ENCODE results near the gene GRSF1. TPM values are rescaled to one million over a fixed set of nuclear protein-coding genes. Genes with fewer than 3 reads are reported as not detected.

The GRSF1 gene
- total RNA-seq, 3 donors from 2014 or later (not counting 1 experiment from before 2014, with no cell fraction given), result 33.4 to 50.8 (median 43.0) TPM

GRCh38 chr4:70877556-70877955 is 37.9 kb upstream of the GRSF1 start:
- H3K4me3 ChIP-seq (ENCODE audit: low read length), result no peak overlapping the region
- no peaks in the 10 kb centered on the region for H3K4me1 ChIP-seq (ENCODE audit: control insufficient read depth, insufficient read depth, low read length)
- no peaks in the 10 kb centered on the region for H3K9me3 ChIP-seq (ENCODE audit: control insufficient read depth, insufficient read depth, low read length)
- DNase-seq (no peak), ATAC-seq (no peak)
- H3K4me3 Mint-ChIP-seq, result no peak overlapping the region
- no peaks in the 10 kb centered on the region for H3K36me3 Mint-ChIP-seq
- no peaks in the 10 kb centered on the region for H3K4me1 Mint-ChIP-seq
- H3K27me3 Mint-ChIP-seq (ENCODE audit: low read depth in 2 of 2), result peaks cover 0 to 4% of the 10 kb centered on the region in 2 donors
- H3K27ac ChIP-seq (ENCODE audit: low read length), result no peak overlapping the region
- H3K27me3 ChIP-seq (ENCODE audit: control insufficient read depth, insufficient read depth, low read length), result no peaks in the 10 kb centered on the region
- no peaks in the 10 kb centered on the region for H3K9me3 Mint-ChIP-seq
- 92% methylated on average over 2 of the region's 3 CpGs for WGBS (ENCODE audit: insufficient coverage)
- TF ChIP-seq CTCF (IDR thresholded peaks at IDR 0.05), result no peak
- H3K27ac Mint-ChIP-seq, result no peak overlapping the region
- intact Hi-C loops (cut with micrococcal nuclease), result no loop called here
- H3K36me3 ChIP-seq (ENCODE audit: control insufficient read depth, insufficient read depth, low read length), result no peaks in the 10 kb centered on the region

GRCh38 chr4:70874268-70875156 is 34.8 kb upstream of the GRSF1 start:
- Mint-ChIP-seq H3K4me3 (no peak overlapping the region), H3K4me1 (no peaks in the 10 kb centered on the region), H3K27me3 (ENCODE audit: low read depth in 2 of 2) (no peaks in the 10 kb centered on the region), H3K9me3 (no peaks in the 10 kb centered on the region), H3K36me3 (no peaks in the 10 kb centered on the region), H3K27ac (no peak overlapping the region)
- ATAC-seq (no peak), DNase-seq (no peak)
- no peak overlapping the region for H3K4me3 ChIP-seq (ENCODE audit: low read length)
- H3K27me3 ChIP-seq (ENCODE audit: control insufficient read depth, insufficient read depth, low read length), result no peaks in the 10 kb centered on the region
- H3K4me1 ChIP-seq (ENCODE audit: control insufficient read depth, insufficient read depth, low read length), result no peaks in the 10 kb centered on the region
- no peaks in the 10 kb centered on the region for H3K36me3 ChIP-seq (ENCODE audit: control insufficient read depth, insufficient read depth, low read length)
- TF ChIP-seq CTCF (IDR thresholded peaks at IDR 0.05), result no peak
- intact Hi-C loops (cut with micrococcal nuclease), result no loop called here
- WGBS (ENCODE audit: insufficient coverage), result 82% methylated on average over 18 of the region's 19 CpGs
- no peaks in the 10 kb centered on the region for H3K9me3 ChIP-seq (ENCODE audit: control insufficient read depth, insufficient read depth, low read length)
- no peak overlapping the region for H3K27ac ChIP-seq (ENCODE audit: low read length)

- no peaks in the 10 kb centered on the region for H3K36me3 ChIP-seq (ENCODE audit: control insufficient read depth, insufficient read depth, low read length)
- no peaks in the 10 kb centered on the region for H3K4me1 ChIP-seq (ENCODE audit: control insufficient read depth, insufficient read depth, low read length)
- H3K4me3 ChIP-seq (ENCODE audit: low read length), result no peak overlapping the region
- H3K9me3 Mint-ChIP-seq, result no peaks in the 10 kb centered on the region
- DNase-seq (no peak), ATAC-seq (no peak)
- intact Hi-C loops (cut with micrococcal nuclease), result no loop called here
- H3K36me3 Mint-ChIP-seq, result no peaks in the 10 kb centered on the region
- H3K27ac ChIP-seq (ENCODE audit: low read length), result no peak overlapping the region
- peaks cover 0 to 3% of the 10 kb centered on the region in 2 donors for H3K27me3 Mint-ChIP-seq (ENCODE audit: low read depth in 2 of 2)
- no peak for TF ChIP-seq CTCF (IDR thresholded peaks at IDR 0.05)
- H3K27me3 ChIP-seq (ENCODE audit: control insufficient read depth, insufficient read depth, low read length), result no peaks in the 10 kb centered on the region
- H3K9me3 ChIP-seq (ENCODE audit: control insufficient read depth, insufficient read depth, low read length), result no peaks in the 10 kb centered on the region
- no peak overlapping the region for H3K27ac Mint-ChIP-seq
- no peak overlapping the region for H3K4me3 Mint-ChIP-seq
- 91% methylated on average over 3 of the region's 3 CpGs for WGBS (ENCODE audit: insufficient coverage)
- no peaks in the 10 kb centered on the region for H3K4me1 Mint-ChIP-seq
Observed at GRCh38 chr4:70873216-70873615, 33.5 kb upstream of the GRSF1 start.

GRCh38 chr4:70868778-70869177 is 29.1 kb upstream of the GRSF1 start:
- H3K4me3 Mint-ChIP-seq, result no peak overlapping the region
- peaks cover 0 to 3% of the 10 kb centered on the region in 2 donors for H3K27me3 Mint-ChIP-seq (ENCODE audit: low read depth in 2 of 2)
- intact Hi-C loops (cut with micrococcal nuclease), result no loop called here
- no peak for ATAC-seq
- no peak overlapping the region for H3K27ac ChIP-seq (ENCODE audit: low read length)
- no peaks in the 10 kb centered on the region for H3K9me3 ChIP-seq (ENCODE audit: control insufficient read depth, insufficient read depth, low read length)
- DNase-seq, result no peak
- H3K4me1 Mint-ChIP-seq, result no peaks in the 10 kb centered on the region
- H3K9me3 Mint-ChIP-seq, result no peaks in the 10 kb centered on the region
- H3K36me3 ChIP-seq (ENCODE audit: control insufficient read depth, insufficient read depth, low read length), result no peaks in the 10 kb centered on the region
- no peaks in the 10 kb centered on the region for H3K4me1 ChIP-seq (ENCODE audit: control insufficient read depth, insufficient read depth, low read length)
- TF ChIP-seq CTCF (IDR thresholded peaks at IDR 0.05), result no peak
- H3K27me3 ChIP-seq (ENCODE audit: control insufficient read depth, insufficient read depth, low read length), result no peaks in the 10 kb centered on the region
- H3K27ac Mint-ChIP-seq, result no peak overlapping the region
- no peak overlapping the region for H3K4me3 ChIP-seq (ENCODE audit: low read length)
- no peaks in the 10 kb centered on the region for H3K36me3 Mint-ChIP-seq

Measured in natural killer cell (primary cell).